Astrocyte of the cerebellum (primary cell): ENCODE measurements around the gene GABRB3.

Source experiments
- DNase-seq: peaks from one replicate; pipeline ENCODE4 v3.0.0-alpha.2; 2011; ENCODE audit warnings: low read depth
- H3K4me3 ChIP-seq: 2 replicates; pipeline ENCODE4 v1.5.1; 2011; ENCODE audit warnings: mild to moderate bottlenecking, low read depth, low read length, moderate library complexity
- in situ Hi-C: cut with HindIII; loops from 2 replicates; pipeline ENCODE4 v1.10.0; 2017; ENCODE audit warnings: low sequenced_read_pairs
- TF ChIP-seq, protein P1 (sequence below): IDR thresholded peaks from 2 replicates; pipeline ENCODE4 v1.5.1; 2012; ENCODE audit warnings: low read length, low read depth, moderate library complexity, mild to moderate bottlenecking; ENCODE audit errors: missing control alignments

GABRB3 gene

GRCh38 chr15:26630857-26631256 lies 142.0 kb downstream of the GABRB3 start:
- TF ChIP-seq, protein P1, sequence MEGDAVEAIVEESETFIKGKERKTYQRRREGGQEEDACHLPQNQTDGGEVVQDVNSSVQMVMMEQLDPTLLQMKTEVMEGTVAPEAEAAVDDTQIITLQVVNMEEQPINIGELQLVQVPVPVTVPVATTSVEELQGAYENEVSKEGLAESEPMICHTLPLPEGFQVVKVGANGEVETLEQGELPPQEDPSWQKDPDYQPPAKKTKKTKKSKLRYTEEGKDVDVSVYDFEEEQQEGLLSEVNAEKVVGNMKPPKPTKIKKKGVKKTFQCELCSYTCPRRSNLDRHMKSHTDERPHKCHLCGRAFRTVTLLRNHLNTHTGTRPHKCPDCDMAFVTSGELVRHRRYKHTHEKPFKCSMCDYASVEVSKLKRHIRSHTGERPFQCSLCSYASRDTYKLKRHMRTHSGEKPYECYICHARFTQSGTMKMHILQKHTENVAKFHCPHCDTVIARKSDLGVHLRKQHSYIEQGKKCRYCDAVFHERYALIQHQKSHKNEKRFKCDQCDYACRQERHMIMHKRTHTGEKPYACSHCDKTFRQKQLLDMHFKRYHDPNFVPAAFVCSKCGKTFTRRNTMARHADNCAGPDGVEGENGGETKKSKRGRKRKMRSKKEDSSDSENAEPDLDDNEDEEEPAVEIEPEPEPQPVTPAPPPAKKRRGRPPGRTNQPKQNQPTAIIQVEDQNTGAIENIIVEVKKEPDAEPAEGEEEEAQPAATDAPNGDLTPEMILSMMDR, result no peak
- no peak for DNase-seq
- in situ Hi-C loops, result no loop called here

GRCh38 chr15:26628879-26629529 lies 143.9 kb downstream of the GABRB3 start:
- peak; percentile 4 for DNase-seq
- H3K4me3 ChIP-seq, result peak overlapping the region; percentile 27
- in situ Hi-C loops, result no loop called here
- TF ChIP-seq, protein P1, result no peak

More at GRCh38 chr15:26630857-26631256, 142.0 kb downstream of the GABRB3 start:
- H3K4me3 ChIP-seq, result no peak overlapping the region

DNA sequence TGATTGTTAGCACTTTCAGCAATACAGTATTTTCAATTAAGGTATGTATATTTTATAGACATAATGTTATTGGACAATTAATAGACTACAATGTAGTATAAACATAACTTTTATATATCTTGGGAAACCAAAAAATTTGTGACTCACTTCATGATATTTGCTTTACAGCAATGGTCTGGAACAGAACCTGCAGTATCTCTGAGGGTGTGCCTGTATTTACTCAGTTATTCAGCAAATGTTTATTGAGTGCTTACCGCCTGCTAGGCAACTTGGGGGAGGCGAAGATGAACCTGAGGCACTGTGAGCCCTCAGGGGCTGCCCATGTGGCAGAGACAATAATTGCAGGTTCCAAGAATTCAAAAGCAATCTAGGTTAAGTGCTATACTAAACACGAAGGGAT lies 144.8 kb downstream of the GABRB3 start:
- H3K4me3 ChIP-seq, result peak overlapping the region; percentile 27
- no peak for DNase-seq
- in situ Hi-C loops, result no loop called here

DNA sequence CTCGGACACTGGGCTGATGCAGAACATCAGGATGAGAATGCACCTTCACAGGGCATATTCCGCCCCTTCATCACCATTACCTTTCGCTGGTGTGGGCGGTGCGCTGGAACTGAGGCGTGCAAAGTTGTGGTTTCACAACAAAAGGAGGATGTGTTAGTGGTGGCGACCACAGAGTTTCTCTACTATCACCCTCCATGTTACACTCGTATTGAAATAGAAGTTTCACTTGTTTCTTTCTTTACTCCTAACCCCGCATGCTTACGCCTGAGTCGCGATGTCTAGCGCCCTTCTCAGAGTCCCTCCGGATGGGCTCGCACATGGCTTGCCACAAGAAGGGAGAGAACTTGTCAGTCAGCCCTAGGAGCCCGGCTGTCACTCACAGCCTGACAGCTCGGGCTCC lies 148.7 kb downstream of the GABRB3 start:
- H3K4me3 ChIP-seq, result no peak overlapping the region
- no peak for DNase-seq
- TF ChIP-seq, protein P1, result no peak
- in situ Hi-C loops, result no loop called here

More for the DNA sequence above, 144.8 kb downstream of the GABRB3 start:
- TF ChIP-seq, protein P1, result no peak

DNA sequence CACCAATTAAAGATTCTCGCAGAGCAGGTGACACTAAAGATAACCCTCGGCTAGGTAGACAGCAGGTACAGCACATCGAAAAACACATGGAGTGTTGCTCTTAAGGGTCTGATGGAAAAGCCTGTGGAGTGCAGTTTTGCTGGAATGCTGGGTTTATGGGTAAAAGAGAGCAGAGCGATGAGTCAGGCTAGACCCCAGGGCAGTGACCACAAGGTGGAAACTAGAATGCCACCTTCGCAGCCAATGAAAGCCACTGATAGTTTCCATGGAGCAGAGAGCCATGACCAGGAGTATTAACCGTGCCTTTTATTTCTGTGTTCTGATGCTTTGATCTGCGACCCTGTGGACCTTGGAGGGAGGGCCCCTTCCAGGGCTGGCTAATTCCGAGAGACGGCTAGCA lies 149.8 kb downstream of the GABRB3 start:
- TF ChIP-seq, protein P1, result no peak
- H3K4me3 ChIP-seq, result no peak overlapping the region
- in situ Hi-C loops, result no loop called here
- no peak for DNase-seq

GRCh38 chr15:26621816-26622215 lies 151.1 kb downstream of the GABRB3 start:
- DNase-seq, result no peak
- TF ChIP-seq, protein P1, result no peak
- H3K4me3 ChIP-seq, result no peak overlapping the region
- in situ Hi-C loops, result no loop called here
